Stimulated activated CD4-positive, alpha-beta T cell treated with anti-CD3 and anti-CD28 coated beads, TNF-alpha, amount 100 ng/mL, for 24 hours (primary cell): ENCODE data around the gene SORCS2.

Source experiments
- DNase-seq, 3 experiments: peaks; one replicate each; pipeline ENCODE4 v3.0.0-alpha.2; 2020; ENCODE audit warnings: low read depth in 3 of 3

The SORCS2 gene

GRCh38 chr4:7392438-7393421 is 200.4 kb downstream of the SORCS2 start:
- no peak for DNase-seq

DNA sequence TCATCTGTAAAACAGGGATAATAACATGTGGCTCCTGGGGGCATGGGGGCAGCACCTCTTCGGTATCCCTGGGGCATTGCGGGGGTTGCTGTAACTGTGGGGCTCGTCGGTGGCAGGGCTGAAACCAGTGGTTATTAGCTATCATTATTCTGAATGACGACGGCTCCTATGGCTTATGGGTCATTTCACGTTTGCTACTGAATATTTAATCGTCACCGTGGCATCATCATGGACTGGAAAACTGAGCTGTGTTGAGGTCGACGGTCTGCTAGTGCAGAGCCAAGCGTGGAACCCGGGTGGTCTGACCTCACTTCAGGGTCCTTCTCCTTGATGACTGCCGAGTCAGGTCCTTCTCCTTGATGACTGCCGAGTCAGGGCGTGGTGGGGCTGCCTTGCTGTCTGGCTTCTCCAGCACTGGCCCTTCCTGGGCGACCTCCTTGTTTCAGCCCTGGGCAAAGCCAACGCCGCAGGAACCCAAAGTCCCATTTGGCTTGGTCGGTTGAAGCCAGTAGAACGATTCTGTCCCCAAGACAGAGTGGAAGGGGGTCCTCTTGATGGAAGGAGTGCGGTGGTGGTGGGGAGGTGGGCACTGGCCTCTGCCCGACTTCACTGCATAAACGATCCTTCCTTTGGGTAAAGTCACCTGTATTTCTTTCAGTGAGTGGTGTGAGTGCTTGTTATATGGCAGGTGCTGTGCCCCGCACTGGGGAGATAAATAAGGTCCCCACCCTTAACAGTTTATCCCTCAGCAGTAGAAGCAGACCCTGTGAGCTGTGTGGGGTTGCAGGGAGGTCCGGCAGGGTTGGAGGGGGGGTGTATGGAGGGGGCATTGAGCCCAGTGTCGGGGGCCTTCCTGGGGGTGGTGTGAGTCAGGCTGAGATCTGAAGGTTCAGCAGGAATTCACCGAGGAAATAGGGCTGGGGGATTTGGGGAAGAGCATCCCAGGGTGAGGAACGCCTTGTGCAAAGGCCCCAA is 201.6 kb downstream of the SORCS2 start:
- no peak for DNase-seq

DNA sequence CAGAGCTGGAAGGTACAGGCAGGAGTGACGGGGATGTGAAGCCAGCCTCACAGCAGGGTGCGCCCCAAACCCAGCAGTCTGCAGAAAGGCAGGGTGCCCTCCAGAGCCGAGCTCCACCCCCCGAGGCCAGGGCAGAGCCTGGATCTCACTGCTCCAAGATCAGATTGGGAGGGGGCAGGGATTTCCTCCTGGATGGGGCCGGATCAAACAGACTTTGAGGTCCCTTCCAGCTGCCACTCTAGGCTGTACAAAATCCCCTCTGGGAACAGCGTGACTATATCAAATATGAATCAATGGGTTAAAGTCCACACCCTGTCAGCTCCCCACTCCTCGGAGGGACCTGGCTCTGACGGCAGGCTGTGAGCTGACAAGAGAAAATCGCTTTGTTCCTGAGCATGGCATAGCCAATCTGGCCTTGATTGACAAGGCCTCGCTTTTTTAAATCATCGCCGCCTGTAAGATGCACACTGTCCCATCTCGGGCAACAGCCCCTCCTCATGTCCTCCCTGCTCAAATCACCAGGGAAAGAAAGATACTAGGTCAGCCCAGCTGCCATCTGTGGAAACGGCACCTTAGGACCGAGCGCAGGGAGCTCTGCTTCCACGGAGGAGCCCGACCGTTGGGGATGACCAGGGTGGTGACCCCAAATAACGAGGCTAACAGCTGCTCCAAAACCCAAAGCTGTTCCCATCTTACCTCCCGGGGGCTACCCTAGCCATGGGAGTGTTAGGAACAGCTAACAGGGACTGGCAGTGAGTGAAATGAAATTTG is 202.5 kb downstream of the SORCS2 start:
- DNase-seq, result no peak

DNA sequence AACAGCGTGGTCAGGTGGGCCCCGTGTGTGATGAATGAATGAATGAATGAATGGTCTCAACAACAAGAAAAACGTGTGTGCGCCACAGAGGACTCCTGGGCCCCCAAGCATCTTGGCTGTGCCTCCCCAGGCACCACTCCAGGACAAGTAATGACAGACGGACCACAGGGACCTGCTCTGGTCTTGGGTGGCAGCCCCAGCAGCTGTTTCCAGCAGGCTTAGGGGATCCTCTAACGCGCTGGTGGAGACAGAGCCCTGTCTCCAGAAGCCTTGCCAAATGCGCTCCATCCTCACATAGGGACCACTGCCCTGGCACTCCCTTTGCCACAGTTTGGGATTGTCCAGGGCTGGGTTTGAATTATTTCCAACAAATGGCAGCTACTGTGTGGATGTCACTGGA is 203.3 kb downstream of the SORCS2 start:
- DNase-seq, result no peak

- no peak for DNase-seq
These were observed 204.0 kb downstream of the SORCS2 start for GRCh38 chr4:7396186-7396910.

- DNase-seq, result no peak
These were observed 205.1 kb downstream of the SORCS2 start for GRCh38 chr4:7397206-7398103.

GRCh38 chr4:7398104-7398423 is 205.7 kb downstream of the SORCS2 start:
- DNase-seq, result no peak

- no peak for DNase-seq
These were observed 206.6 kb downstream of the SORCS2 start for GRCh38 chr4:7398788-7399439.

GRCh38 chr4:7399440-7400234 is 207.3 kb downstream of the SORCS2 start:
- no peak for DNase-seq

GRCh38 chr4:7400671-7401298 is 208.4 kb downstream of the SORCS2 start:
- DNase-seq, result no peak

DNA sequence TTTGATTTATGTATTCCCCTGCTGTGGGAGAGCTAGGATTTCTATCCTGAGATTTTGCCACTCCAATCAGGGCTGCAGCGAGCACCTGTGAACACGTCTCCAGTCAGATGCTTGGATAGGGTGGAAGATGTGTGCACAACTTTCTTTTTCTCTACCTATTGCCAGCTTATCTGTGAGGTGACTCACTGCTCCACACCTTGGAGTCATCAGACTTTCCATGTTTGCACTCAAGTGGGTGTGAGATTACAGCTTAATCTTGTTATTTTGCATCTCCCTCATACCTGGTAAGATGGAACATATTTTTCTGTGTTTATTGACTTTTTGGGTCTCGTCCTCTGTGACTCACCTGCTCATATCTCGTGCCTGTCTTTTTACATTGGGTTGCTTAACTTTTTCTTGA is 210.2 kb downstream of the SORCS2 start:
- DNase-seq, result no peak

- DNase-seq, result no peak
These were observed 210.7 kb downstream of the SORCS2 start for GRCh38 chr4:7403001-7403400.

- no peak for DNase-seq
These were observed 215.8 kb downstream of the SORCS2 start for GRCh38 chr4:7408166-7408565.

- DNase-seq, result no peak
These were observed 218.1 kb downstream of the SORCS2 start for GRCh38 chr4:7410446-7410845.

GRCh38 chr4:7411491-7411890 is 219.2 kb downstream of the SORCS2 start:
- DNase-seq, result no peak

DNA sequence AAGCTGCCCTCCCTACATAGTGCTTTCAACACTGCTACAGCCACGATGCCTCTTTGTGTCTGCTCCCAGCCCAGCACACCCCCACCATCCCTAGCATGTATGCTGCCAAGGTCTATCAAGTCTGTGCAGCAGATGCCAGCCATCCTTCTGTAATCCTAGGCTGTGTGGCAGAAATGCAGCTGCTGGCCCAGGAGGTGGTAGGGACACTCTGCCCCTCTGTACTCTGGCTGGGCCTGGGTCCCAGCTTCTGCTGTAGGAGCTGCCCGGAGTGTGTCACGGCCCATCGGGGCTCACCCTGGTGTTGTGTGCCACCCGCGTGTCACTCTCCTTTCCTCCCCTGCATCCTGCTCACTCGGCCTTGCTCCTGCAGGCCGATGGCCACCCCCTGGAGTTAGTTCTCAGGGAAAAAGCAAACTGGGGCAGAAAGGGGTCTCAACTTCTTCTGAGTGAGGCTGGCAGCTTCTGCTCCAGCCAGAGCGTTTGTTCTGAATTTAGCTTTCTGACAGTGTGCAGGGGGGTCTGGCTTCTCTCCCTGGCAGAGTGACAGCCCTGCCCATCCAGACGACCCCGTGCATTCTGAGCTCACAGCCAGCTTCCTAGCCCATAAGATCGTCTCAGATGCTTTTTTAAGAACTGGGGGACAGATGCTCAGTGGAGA is 219.7 kb downstream of the SORCS2 start:
- no peak for DNase-seq

GRCh38 chr4:7412554-7412912 is 220.2 kb downstream of the SORCS2 start:
- no peak for DNase-seq

DNA sequence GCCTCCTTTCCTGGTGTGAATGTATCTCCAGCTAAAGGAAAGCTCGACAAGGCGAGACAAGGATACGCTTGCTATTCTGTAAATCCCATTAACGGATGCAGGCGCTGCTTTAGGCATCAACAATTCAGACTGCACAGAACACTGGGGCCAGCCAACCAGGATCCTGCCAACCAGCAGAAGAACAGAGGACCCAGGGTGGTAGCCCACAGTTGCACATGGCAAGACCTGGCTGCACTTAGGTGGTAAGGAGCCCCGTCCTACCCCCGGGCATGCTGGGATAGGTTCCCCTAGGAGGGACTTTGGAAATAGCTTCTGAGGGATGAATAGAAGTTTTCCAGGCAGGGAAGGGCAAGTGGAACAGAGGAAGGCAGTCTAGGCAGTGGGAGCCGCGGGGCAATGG is 221.7 kb downstream of the SORCS2 start:
- DNase-seq, result no peak
